Loucy (cell line): ENCODE results near the gene ITGA11.

Source experiments
- CTCF ChIP-seq: fragments of 200-600 bp; sonication (generic); conservative IDR thresholded peaks from 2 replicates; pipeline ENCODE4 v1.5.1; 2014; ENCODE audit warnings: mild to moderate bottlenecking, antibody characterized with exemption, low read length
- EZH2phosphoT487 ChIP-seq: fragments of 200-600 bp; IDR thresholded peaks from 2 replicates; pipeline ENCODE4 v1.6.1; 2018; ENCODE audit warnings: antibody characterized with exemption, mild to moderate bottlenecking, moderate library complexity, borderline replicate concordance

- TF ChIP-seq CTCF (no peak), EZH2phosphoT487 (no peak)
Measured at GRCh38 chr15:68353421-68354135, 78.4 kb downstream of the ITGA11 start.
